Sigmoid colon (tissue), 7 donors: ENCODE measurements around the gene LIN7B. TPM values are rescaled to one million over a fixed set of nuclear protein-coding genes. Genes with fewer than 3 reads are reported as not detected.
A peak's percentile ranks its signal among the peaks of the same experiment; 100 is the strongest.
"Not testable (repeated sequence)": the region's sequence is repeated elsewhere in the genome, so short reads cannot be mapped to it uniquely, and the experiment has no call there.

Experiments used
- DNase-seq: peaks from one replicate; pipeline ENCODE4 v3.0.0-alpha.2; 2019
- H3K27ac ChIP-seq, 4 donors: fragments of 200-600 bp; sonication (generic); one replicate each; pipeline ENCODE4 v1.5.1; 2016 to 2019; ENCODE audit warnings: mild to moderate bottlenecking in 1 of 4
- H3K27me3 ChIP-seq, 3 donors: fragments of 200-600 bp; sonication (generic); one replicate each; pipeline ENCODE4 v1.5.1; 2019; ENCODE audit warnings: mild to moderate bottlenecking in 1 of 3
- H3K36me3 ChIP-seq, 4 donors: fragments of 200-600 bp; sonication (generic); one replicate each; pipeline ENCODE4 v1.5.1; 2016 to 2019
- H3K4me1 ChIP-seq, 4 donors: fragments of 200-600 bp; sonication (generic); one replicate each; pipeline ENCODE4 v1.5.1; 2017 to 2019
- H3K4me3 ChIP-seq, 4 donors: fragments of 200-600 bp; sonication (generic); one replicate each; pipeline ENCODE4 v1.5.1; 2017 to 2019; ENCODE audit warnings: mild to moderate bottlenecking in 2 of 4, moderate library complexity in 1 of 4
- H3K9me3 ChIP-seq, 4 donors: fragments of 200-600 bp in 3 of 4; sonication (generic) in 3 of 4; one replicate each; pipeline versions ENCODE4 v1.5.1 to v1.6.1; 2013 to 2019
- EP300 ChIP-seq, 4 donors: sonication (generic); formaldehyde crosslinking; IDR thresholded peaks; one replicate each; pipeline ENCODE4 v1.6.1; 2017; ENCODE audit warnings: antibody characterized with exemption in 4 of 4
- POLR2A ChIP-seq, 2 donors: fragments of 450-650 bp; IDR thresholded peaks; one replicate each; pipeline ENCODE4 v1.6.1; 2016; ENCODE audit warnings: antibody characterized with exemption in 2 of 2, mild to moderate bottlenecking in 2 of 2, moderate library complexity in 2 of 2
- POLR2AphosphoS5 ChIP-seq, 4 donors: sonication (generic); formaldehyde crosslinking; IDR thresholded peaks; one replicate each; pipeline ENCODE4 v1.6.1; 2017; ENCODE audit warnings: antibody characterized with exemption in 4 of 4
- WGBS, 2 donors: extraction: QIAGEN DNeasy Blood & Tissue Kit; methylation state at CpG; one replicate each; pipeline ENCODE4 v1.1.7; 2013; 5-methylcytosine and 5-hydroxymethylcytosine counted together
- intact Hi-C: fragments of 100-400 bp; cut with DNase I; formaldehyde crosslinking; loops from one replicate; pipeline ENCODE4 v1.15.1; 2023
- polyA plus RNA-seq, 3 donors: library from polyadenylated mRNA; stranded (reverse); fragments of 200-250 nt; gene quantifications; one replicate each; pipeline ENCODE4 v1.2.3, GENCODE V29; 2013
- total RNA-seq, 4 donors: library from RNA; depleted of rRNA; stranded (reverse); fragments of >200 nt; gene quantifications; one replicate each; pipeline ENCODE4 v1.1.0, GENCODE V29; 2016
- TF ChIP-seq, protein P1 (sequence below), 4 experiments: fragments of 450-650 bp in 3 of 4; fragments of 200-600 bp in 1 of 4; IDR thresholded peaks; one replicate each; pipeline ENCODE4 v1.5.1; 2016 to 2019; ENCODE audit warnings: antibody characterized with exemption in 4 of 4, mild to moderate bottlenecking in 3 of 4, moderate library complexity in 2 of 4
- donor health status: healthy with polysubstance abuse.
- donor health status: Bipolar disorder and iron deficiency.
- donor health status: healthy.

LIN7B gene
- total and polyA plus RNA-seq, 7 donors, result 9.9 to 28.8 (median 17.4) TPM

- peak; percentile 86 for DNase-seq
- 11 to 22% methylated on average over 8 to 9 of the region's 9 CpGs for WGBS, 2 donors
These were observed 39.3 kb upstream of the LIN7B start for GRCh38 chr19:49074869-49075268.

GRCh38 chr19:49080392-49080791, 33.8 kb upstream of the LIN7B start:
- H3K9me3 ChIP-seq, result no peaks in the 10 kb centered on the region
- peaks cover 0 to 6% (median 5%) of the 10 kb centered on the region in 4 donors for H3K4me1 ChIP-seq
- no peak for DNase-seq
- intact Hi-C loops, result loop anchor here (10.0 kb wide), 1 partner anchor 374 kb away; the partner anchor contains the start of genes ALDH16A1 and PIH1D1
- no peaks in the 10 kb centered on the region for H3K27me3 ChIP-seq
- no peak overlapping the region for H3K4me3 ChIP-seq
- H3K27ac ChIP-seq, result no peak overlapping the region
- H3K36me3 ChIP-seq, result no peaks in the 10 kb centered on the region
- 71 to 92% methylated on average over 4 of the region's 4 CpGs for WGBS, 2 donors
- no peak for TF ChIP-seq EP300 (IDR thresholded peaks at IDR 0.05)
- TF ChIP-seq, protein P1, sequence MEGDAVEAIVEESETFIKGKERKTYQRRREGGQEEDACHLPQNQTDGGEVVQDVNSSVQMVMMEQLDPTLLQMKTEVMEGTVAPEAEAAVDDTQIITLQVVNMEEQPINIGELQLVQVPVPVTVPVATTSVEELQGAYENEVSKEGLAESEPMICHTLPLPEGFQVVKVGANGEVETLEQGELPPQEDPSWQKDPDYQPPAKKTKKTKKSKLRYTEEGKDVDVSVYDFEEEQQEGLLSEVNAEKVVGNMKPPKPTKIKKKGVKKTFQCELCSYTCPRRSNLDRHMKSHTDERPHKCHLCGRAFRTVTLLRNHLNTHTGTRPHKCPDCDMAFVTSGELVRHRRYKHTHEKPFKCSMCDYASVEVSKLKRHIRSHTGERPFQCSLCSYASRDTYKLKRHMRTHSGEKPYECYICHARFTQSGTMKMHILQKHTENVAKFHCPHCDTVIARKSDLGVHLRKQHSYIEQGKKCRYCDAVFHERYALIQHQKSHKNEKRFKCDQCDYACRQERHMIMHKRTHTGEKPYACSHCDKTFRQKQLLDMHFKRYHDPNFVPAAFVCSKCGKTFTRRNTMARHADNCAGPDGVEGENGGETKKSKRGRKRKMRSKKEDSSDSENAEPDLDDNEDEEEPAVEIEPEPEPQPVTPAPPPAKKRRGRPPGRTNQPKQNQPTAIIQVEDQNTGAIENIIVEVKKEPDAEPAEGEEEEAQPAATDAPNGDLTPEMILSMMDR (IDR thresholded peaks at IDR 0.05), result no peak
- TF ChIP-seq POLR2AphosphoS5 (IDR thresholded peaks at IDR 0.05), result no peak
- no peak for TF ChIP-seq POLR2A (IDR thresholded peaks at IDR 0.05)

More at GRCh38 chr19:49074869-49075268, 39.3 kb upstream of the LIN7B start:
- not testable (repeated sequence) for H3K9me3 ChIP-seq, H3K36me3 ChIP-seq, H3K4me1 ChIP-seq, H3K27ac ChIP-seq, H3K4me3 ChIP-seq
- intact Hi-C loops, result loop anchor here (5.0 kb wide), 1 partner anchor 132 kb away; no protein-coding TSS in a partner anchor
- TF ChIP-seq, protein P1 (IDR thresholded peaks at IDR 0.05), result peak; percentile 37 to 80 (median 70)
- peaks cover 17 to 48% (median 44%) of the 10 kb centered on the region in 3 donors for H3K27me3 ChIP-seq

- intact Hi-C loops, result loop anchor here (10.0 kb wide), 1 partner anchor 374 kb away; the partner anchor contains the start of genes ALDH16A1 and PIH1D1
- no peak overlapping the region for H3K27ac ChIP-seq
- peaks cover 0 to 10% (median 9%) of the 10 kb centered on the region in 4 donors for H3K4me1 ChIP-seq
- H3K36me3 ChIP-seq, result no peaks in the 10 kb centered on the region
- no peak for DNase-seq
- no peaks in the 10 kb centered on the region for H3K9me3 ChIP-seq
- H3K27me3 ChIP-seq, result no peaks in the 10 kb centered on the region
- TF ChIP-seq POLR2A (IDR thresholded peaks at IDR 0.05) (no peak), EP300 (IDR thresholded peaks at IDR 0.05) (no peak), POLR2AphosphoS5 (IDR thresholded peaks at IDR 0.05) (no peak)
- TF ChIP-seq, protein P1 (IDR thresholded peaks at IDR 0.05), result no peak
- WGBS, 2 donors, result 83 to 99% methylated on average over 1 of the region's 1 CpG
- no peak overlapping the region for H3K4me3 ChIP-seq
These were observed 32.9 kb upstream of the LIN7B start for GRCh38 chr19:49081273-49081672.

GRCh38 chr19:49084206-49085019, 29.8 kb upstream of the LIN7B start:
- DNase-seq, result no peak
- WGBS, 2 donors, result 23 to 58% methylated on average over 26 of the region's 26 CpGs
- no peaks in the 10 kb centered on the region for H3K27me3 ChIP-seq
- peak overlapping the region; percentile 90 to 96 (median 91) for H3K27ac ChIP-seq
- H3K4me3 ChIP-seq, result peak overlapping the region; percentile 9 to 85 (median 74)
- H3K36me3 ChIP-seq, result peaks cover 0 to 19% (median 2%) of the 10 kb centered on the region in 4 donors
- no peaks in the 10 kb centered on the region for H3K9me3 ChIP-seq
- peaks cover 0 to 34% (median 32%) of the 10 kb centered on the region in 4 donors for H3K4me1 ChIP-seq
- intact Hi-C loops, result loop anchor here (2.0 to 10.0 kb wide), 2 partner anchors 30 to 370 kb away; partner anchors contain the start of genes ALDH16A1, LIN7B and PIH1D1
- TF ChIP-seq EP300 (IDR thresholded peaks at IDR 0.05), result no peak
